SK-N-SH treated with all-trans-retinoic acid at 6 μM for 48 hours (cell line): Measurements from ENCODE around the gene ZNF333.

ENCODE experiments used
- OSR1 ChIP-seq: fragments of 250-450 bp; sonication (Bioruptor Pico); IDR thresholded peaks from 2 replicates; pipeline ENCODE4 v1.8.0; 2022; ENCODE audit warnings: moderate library complexity, mild to moderate bottlenecking, inconsistent platforms
- PPARA ChIP-seq: fragments of 250-450 bp; sonication (Bioruptor Pico); IDR thresholded peaks from 2 replicates; pipeline ENCODE4 v1.5.0; 2020; ENCODE audit warnings: mild to moderate bottlenecking, borderline replicate concordance
- SNAI2 ChIP-seq: fragments of 250-450 bp; sonication (Bioruptor Pico); IDR thresholded peaks from 2 replicates; pipeline ENCODE4 v1.5.0; 2020; ENCODE audit warnings: mild to moderate bottlenecking, moderate library complexity
- TOX ChIP-seq: fragments of 250-450 bp; sonication (Bioruptor Pico); IDR thresholded peaks from 2 replicates; pipeline ENCODE4 v1.8.0; 2021; ENCODE audit warnings: mild to moderate bottlenecking, moderate library complexity, borderline replicate concordance
- TSHZ2 ChIP-seq: fragments of 250-450 bp; sonication (Bioruptor Pico); IDR thresholded peaks from 2 replicates; pipeline ENCODE4 v1.5.0; 2020; ENCODE audit warnings: mild to moderate bottlenecking, moderate library complexity
- ZC3H10 ChIP-seq: fragments of 250-450 bp; sonication (Bioruptor Pico); IDR thresholded peaks from 2 replicates; pipeline ENCODE4 v1.5.1; 2021; ENCODE audit warnings: mild to moderate bottlenecking, moderate library complexity
- ZFP30 ChIP-seq: fragments of 450-650 bp; formaldehyde crosslinking; IDR thresholded peaks from 2 replicates; pipeline ENCODE4 v1.5.0; 2022; ENCODE audit warnings: mild to moderate bottlenecking, moderate library complexity
- ZNF70 ChIP-seq: fragments of 450-650 bp; formaldehyde crosslinking; IDR thresholded peaks from 2 replicates; pipeline ENCODE4 v1.5.0; 2020; ENCODE audit warnings: mild to moderate bottlenecking, moderate library complexity
- TF ChIP-seq, protein P1 (sequence below): fragments of 250-450 bp; sonication (Bioruptor Pico); IDR thresholded peaks from 2 replicates; pipeline ENCODE4 v1.5.1; 2021; ENCODE audit warnings: mild to moderate bottlenecking, moderate library complexity
- TF ChIP-seq, protein P2 (sequence below): fragments of 250-450 bp; sonication (Bioruptor Pico); IDR thresholded peaks from 2 replicates; pipeline ENCODE4 v1.5.1; 2020; ENCODE audit warnings: low read depth, mild to moderate bottlenecking, moderate library complexity

GRCh38 chr19:14677464-14677863 lies 12.4 kb upstream of the ZNF333 start:
- TF ChIP-seq, protein P1, sequence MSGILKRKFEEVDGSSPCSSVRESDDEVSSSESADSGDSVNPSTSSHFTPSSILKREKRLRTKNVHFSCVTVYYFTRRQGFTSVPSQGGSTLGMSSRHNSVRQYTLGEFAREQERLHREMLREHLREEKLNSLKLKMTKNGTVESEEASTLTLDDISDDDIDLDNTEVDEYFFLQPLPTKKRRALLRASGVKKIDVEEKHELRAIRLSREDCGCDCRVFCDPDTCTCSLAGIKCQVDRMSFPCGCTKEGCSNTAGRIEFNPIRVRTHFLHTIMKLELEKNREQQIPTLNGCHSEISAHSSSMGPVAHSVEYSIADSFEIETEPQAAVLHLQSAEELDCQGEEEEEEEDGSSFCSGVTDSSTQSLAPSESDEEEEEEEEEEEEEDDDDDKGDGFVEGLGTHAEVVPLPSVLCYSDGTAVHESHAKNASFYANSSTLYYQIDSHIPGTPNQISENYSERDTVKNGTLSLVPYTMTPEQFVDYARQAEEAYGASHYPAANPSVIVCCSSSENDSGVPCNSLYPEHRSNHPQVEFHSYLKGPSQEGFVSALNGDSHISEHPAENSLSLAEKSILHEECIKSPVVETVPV (CRISPR knock-in tag): no peak
- TF ChIP-seq, protein P2, sequence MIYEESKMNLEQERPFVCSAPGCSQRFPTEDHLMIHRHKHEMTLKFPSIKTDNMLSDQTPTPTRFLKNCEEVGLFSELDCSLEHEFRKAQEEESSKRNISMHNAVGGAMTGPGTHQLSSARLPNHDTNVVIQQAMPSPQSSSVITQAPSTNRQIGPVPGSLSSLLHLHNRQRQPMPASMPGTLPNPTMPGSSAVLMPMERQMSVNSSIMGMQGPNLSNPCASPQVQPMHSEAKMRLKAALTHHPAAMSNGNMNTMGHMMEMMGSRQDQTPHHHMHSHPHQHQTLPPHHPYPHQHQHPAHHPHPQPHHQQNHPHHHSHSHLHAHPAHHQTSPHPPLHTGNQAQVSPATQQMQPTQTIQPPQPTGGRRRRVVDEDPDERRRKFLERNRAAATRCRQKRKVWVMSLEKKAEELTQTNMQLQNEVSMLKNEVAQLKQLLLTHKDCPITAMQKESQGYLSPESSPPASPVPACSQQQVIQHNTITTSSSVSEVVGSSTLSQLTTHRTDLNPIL (CRISPR knock-in tag): no peak
- TF ChIP-seq ZFP30 (CRISPR knock-in tag): no peak
- no peak for TF ChIP-seq OSR1 (CRISPR knock-in tag)
- TF ChIP-seq TSHZ2 (CRISPR knock-in tag): no peak
- no peak for TF ChIP-seq TOX (CRISPR knock-in tag)
- TF ChIP-seq SNAI2 (CRISPR knock-in tag): no peak
- TF ChIP-seq ZC3H10 (CRISPR knock-in tag): no peak
- TF ChIP-seq PPARA (CRISPR knock-in tag): no peak
- TF ChIP-seq ZNF70: no peak
